Adrenal gland (tissue), 12 donors: ENCODE data around the gene GPR176. TPM values are rescaled to one million over a fixed set of nuclear protein-coding genes. Genes with fewer than 3 reads are reported as not detected.

Source experiments
- DNase-seq, 7 donors: peaks; one replicate each; pipeline ENCODE4 v3.0.0-alpha.2; 2019 to 2020
- H3K27ac ChIP-seq, 5 donors: fragments of 200-600 bp; sonication (generic) in 4 of 5; 1 replicate in 3 of 5; 2 replicates in 2 of 5; pipeline versions ENCODE4 v1.5.1 to v1.8.0; 2016 to 2020; ENCODE audit warnings: mild to moderate bottlenecking in 1 of 5
- H3K27me3 ChIP-seq: fragments of 200-600 bp; 2 replicates; pipeline ENCODE4 v1.8.0; 2021
- H3K36me3 ChIP-seq, 2 donors: fragments of 200-600 bp; replicated peaks in 1 of 2; 1 replicate in 1 of 2; 2 replicates in 1 of 2; pipeline versions ENCODE4 v1.5.1 to v1.8.0; 2018 to 2022
- H3K4me1 ChIP-seq, 2 donors: fragments of 200-600 bp; replicated peaks in 1 of 2; 1 replicate in 1 of 2; 2 replicates in 1 of 2; pipeline versions ENCODE4 v1.5.1 to v1.8.0; 2018 to 2021
- H3K4me3 ChIP-seq, 4 donors: fragments of 200-600 bp; sonication (generic) in 3 of 4; one replicate each; pipeline ENCODE4 v1.5.1; 2016 to 2018
- H3K9me3 ChIP-seq, 3 donors: fragments of 200-600 bp; sonication (generic) in 1 of 3; replicated peaks in 1 of 3; 1 replicate in 2 of 3; 2 replicates in 1 of 3; pipeline versions ENCODE4 v1.5.1 to v1.8.0; 2016 to 2021
- POLR2A ChIP-seq, 2 donors: fragments of 450-650 bp; IDR thresholded peaks; one replicate each; pipeline ENCODE4 v1.6.1; 2017; ENCODE audit warnings: antibody characterized with exemption in 2 of 2, mild to moderate bottlenecking in 2 of 2, moderate library complexity in 1 of 2
- WGBS, 4 donors: extraction: QIAGEN DNeasy Blood & Tissue Kit in 2 of 4; methylation state at CpG; one replicate each; pipeline versions ENCODE4 v1.1.5 to v1.1.7; 2013 to 2017; 5-methylcytosine and 5-hydroxymethylcytosine counted together
- intact Hi-C, 2 donors: fragments of 100-400 bp; cut with DNase I; formaldehyde crosslinking; loops; one replicate each; pipeline versions ENCODE4 v1.14.1 to v1.15.0; 2022 to 2023
- polyA plus RNA-seq, 3 donors: library from polyadenylated mRNA; stranded (reverse); fragments of 200-250 nt in 2 of 3; fragments of 350-450 nt in 1 of 3; fragmentation: Illumina TruSeq in 1 of 3; extraction: RNeasy Lipid Tissue Mini Kit (QIAGEN cat#74804) in 1 of 3; gene quantifications; one replicate each; pipeline ENCODE4 v1.2.3, GENCODE V29; 2013 to 2014
- total RNA-seq, 9 donors: library from RNA; depleted of rRNA in 4 of 9; stranded (reverse); fragments of >200 nt in 4 of 9; fragments of 120-200 nt in 1 of 9; fragmentation: NEBNext Ultra II Directional in 1 of 9; extraction: Animal tissue kit (Norgen Biotek cat#: 25700) in 1 of 9; gene quantifications; one replicate each; pipeline versions ENCODE4 v1.1.0 to v1.2.4, GENCODE V29; 2013 to 2023
- TF ChIP-seq, protein P1 (sequence below), 6 experiments: fragments of 450-650 bp in 4 of 6; fragments of 200-600 bp in 2 of 6; sonication (generic) in 1 of 6; IDR thresholded peaks; 1 replicate in 5 of 6; 2 replicates in 1 of 6; pipeline versions ENCODE4 v1.5.1 to v1.8.0; 2016 to 2021; ENCODE audit warnings: antibody characterized with exemption in 6 of 6, mild to moderate bottlenecking in 2 of 6, moderate library complexity in 1 of 6
- donor health status: healthy with polysubstance abuse.
- donor health status: Bipolar disorder and iron deficiency.
- donor health status: DM: yes; HTN: yes; CAD: no.
- donor health status: DM: no; HTN: no; CAD: no.
- donor health status: DM: no; HTN: no; CAD: no.
- donor health status: DM: yes; HTN: yes; CAD: no.

GPR176 gene
- total and polyA plus RNA-seq, 12 donors: 1.4 to 12.7 (median 5.6) TPM

DNA sequence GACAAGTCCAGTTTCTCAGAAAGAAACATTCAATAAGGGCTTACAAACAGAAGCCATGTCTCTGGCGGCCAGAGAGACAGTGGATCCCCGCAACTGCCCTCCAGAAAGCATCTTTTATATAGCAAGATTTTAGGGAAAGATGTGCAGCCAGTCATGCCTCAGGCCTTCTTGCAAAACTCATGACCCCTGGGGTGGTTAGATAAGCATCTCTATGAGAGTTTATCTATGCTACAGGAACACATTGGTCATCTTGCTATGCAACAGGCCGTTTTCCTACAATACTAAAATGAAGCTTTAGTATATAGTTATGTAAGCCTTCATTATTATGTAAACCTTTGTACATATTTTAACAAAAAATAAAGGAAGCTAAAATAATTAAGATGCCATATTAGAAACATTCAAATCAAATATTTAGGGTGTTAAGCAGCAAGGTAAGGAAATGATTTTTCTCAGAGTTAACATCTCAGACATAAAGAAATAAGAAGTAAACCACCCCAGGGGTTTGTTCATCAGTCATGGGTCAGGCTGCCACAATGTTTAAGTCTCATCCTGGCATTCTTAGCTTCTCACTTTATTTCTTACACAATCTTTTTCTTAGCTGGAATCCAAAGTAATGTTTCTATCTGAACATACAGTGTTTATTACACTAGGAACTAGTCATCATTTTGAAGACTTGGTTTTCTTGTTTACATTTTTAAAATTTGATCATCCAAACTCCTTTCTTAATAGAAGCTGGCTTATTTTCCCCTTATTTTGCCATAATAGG, 131.1 kb downstream of the GPR176 start:
- intact Hi-C loops: loop anchor here in 1 of 2 donors (10.0 kb wide), 1 partner anchor 96 kb away; no protein-coding TSS in a partner anchor
- H3K27me3 ChIP-seq: no peaks in the 10 kb centered on the region
- H3K4me1 ChIP-seq: peaks cover 0 to 13% of the 10 kb centered on the region in 2 donors
- 62 to 76% (median 72%) methylated on average over 3 of the region's 3 CpGs for WGBS, 4 donors
- no peaks in the 10 kb centered on the region for H3K9me3 ChIP-seq
- DNase-seq: no peak
- no peak overlapping the region for H3K27ac ChIP-seq
- no peak overlapping the region for H3K4me3 ChIP-seq
- H3K36me3 ChIP-seq: no peaks in the 10 kb centered on the region
- TF ChIP-seq POLR2A (IDR thresholded peaks at IDR 0.05): no peak
- TF ChIP-seq, protein P1, sequence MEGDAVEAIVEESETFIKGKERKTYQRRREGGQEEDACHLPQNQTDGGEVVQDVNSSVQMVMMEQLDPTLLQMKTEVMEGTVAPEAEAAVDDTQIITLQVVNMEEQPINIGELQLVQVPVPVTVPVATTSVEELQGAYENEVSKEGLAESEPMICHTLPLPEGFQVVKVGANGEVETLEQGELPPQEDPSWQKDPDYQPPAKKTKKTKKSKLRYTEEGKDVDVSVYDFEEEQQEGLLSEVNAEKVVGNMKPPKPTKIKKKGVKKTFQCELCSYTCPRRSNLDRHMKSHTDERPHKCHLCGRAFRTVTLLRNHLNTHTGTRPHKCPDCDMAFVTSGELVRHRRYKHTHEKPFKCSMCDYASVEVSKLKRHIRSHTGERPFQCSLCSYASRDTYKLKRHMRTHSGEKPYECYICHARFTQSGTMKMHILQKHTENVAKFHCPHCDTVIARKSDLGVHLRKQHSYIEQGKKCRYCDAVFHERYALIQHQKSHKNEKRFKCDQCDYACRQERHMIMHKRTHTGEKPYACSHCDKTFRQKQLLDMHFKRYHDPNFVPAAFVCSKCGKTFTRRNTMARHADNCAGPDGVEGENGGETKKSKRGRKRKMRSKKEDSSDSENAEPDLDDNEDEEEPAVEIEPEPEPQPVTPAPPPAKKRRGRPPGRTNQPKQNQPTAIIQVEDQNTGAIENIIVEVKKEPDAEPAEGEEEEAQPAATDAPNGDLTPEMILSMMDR (IDR thresholded peaks at IDR 0.05): no peak

DNA sequence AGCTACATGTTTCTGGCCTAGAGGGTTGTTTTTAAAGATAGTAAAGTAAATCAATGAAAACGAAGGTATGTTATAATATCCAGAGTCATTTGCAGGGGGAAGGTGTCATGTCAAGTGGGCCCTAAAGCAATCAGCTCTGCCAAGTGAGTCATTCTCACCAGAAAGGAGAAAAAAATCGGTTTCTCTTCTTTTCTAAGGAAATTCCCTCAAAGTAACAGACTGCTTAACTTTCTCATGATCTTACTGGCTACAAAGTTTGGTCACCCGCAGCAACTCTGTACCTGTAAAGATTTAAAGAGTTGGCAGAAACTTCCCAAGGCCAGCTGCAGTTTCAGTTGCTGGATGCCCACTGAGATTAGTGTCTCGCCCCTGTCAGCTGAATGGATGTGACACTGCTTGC, 132.0 kb downstream of the GPR176 start:
- H3K9me3 ChIP-seq: no peaks in the 10 kb centered on the region
- peaks cover 0 to 21% of the 10 kb centered on the region in 2 donors for H3K4me1 ChIP-seq
- no peaks in the 10 kb centered on the region for H3K36me3 ChIP-seq
- no peak for DNase-seq
- no peak overlapping the region for H3K4me3 ChIP-seq
- no peak overlapping the region for H3K27ac ChIP-seq
- TF ChIP-seq, protein P1 (IDR thresholded peaks at IDR 0.05): no peak
- no peak for TF ChIP-seq POLR2A (IDR thresholded peaks at IDR 0.05)
- no peaks in the 10 kb centered on the region for H3K27me3 ChIP-seq
- WGBS, 4 donors: 50 to 62% (median 55%) methylated on average over 4 of the region's 4 CpGs
- intact Hi-C loops: loop anchor here in 1 of 2 donors (10.0 kb wide), 1 partner anchor 97 kb away; no protein-coding TSS in a partner anchor

DNA sequence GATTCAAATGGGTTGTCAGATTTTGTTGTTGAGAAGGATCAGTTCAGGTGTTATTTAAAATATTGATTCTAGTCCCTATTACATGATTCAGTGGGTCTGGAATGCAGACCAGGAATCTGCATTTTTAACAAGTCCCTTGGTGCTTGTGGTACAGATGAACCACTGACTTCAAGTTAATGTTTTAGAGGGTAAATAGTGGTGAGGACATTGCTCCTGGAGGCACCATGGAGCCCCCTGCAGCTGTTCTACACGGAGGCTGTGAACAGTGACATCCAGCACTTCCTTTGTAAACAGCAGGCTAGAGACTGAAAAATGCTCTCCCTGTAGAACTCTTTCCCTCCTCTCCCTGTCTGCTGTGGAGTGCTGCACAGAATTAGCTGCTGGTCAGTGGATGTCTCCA, 132.6 kb downstream of the GPR176 start:
- Histone ChIP-seq H3K36me3 (no peaks in the 10 kb centered on the region), H3K9me3 (no peaks in the 10 kb centered on the region), H3K4me3 (no peak overlapping the region), H3K4me1 (peaks cover 0 to 21% of the 10 kb centered on the region in 2 donors), H3K27ac (no peak overlapping the region), H3K27me3 (no peaks in the 10 kb centered on the region)
- TF ChIP-seq POLR2A (IDR thresholded peaks at IDR 0.05): no peak
- TF ChIP-seq, protein P1 (IDR thresholded peaks at IDR 0.05): no peak
- DNase-seq: no peak
- 38 to 80% (median 42%) methylated on average over 1 of the region's 1 CpG for whole genome bisulfite sequencing, 4 donors
- intact Hi-C loops: loop anchor here in 1 of 2 donors (10.0 kb wide), 1 partner anchor 97 kb away; no protein-coding TSS in a partner anchor

DNA sequence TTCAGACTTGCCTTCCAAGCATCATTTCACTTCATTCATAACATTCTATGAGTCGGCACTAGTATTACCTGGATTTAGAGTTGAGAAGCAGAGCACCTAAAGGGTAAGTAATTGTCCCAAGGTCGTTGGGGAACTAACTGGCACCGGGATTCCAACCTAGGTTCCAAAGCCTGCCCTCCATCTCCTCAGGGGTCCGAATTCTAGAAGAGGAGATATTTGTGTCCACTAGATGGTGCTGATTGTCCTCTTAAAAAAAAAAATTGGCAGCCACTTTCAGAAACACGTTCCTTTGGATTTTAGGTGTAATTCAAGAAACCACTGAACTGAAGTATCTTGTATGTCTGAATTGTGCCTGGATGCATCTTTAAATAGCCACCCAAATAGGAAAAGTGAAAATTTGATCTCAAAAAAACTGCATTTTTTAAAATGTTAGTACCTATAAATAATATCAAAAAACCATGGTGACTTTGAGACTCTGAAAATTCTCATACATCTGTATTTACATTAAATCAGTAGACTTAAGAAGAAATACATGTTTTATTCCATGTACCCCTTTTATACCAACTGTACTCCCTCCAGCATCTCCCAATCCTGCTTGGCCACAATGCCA, 133.5 kb downstream of the GPR176 start:
- no peak for TF ChIP-seq POLR2A (IDR thresholded peaks at IDR 0.05)
- TF ChIP-seq, protein P1 (IDR thresholded peaks at IDR 0.05): peak; percentile 34 to 72 (median 64)
- Histone ChIP-seq H3K9me3 (no peaks in the 10 kb centered on the region), H3K27me3 (no peaks in the 10 kb centered on the region), H3K36me3 (no peaks in the 10 kb centered on the region), H3K27ac (no peak overlapping the region), H3K4me3 (no peak overlapping the region), H3K4me1 (peaks cover 0 to 21% of the 10 kb centered on the region in 2 donors)
- no peak for DNase-seq
- WGBS, 4 donors: 2 to 4% (median 3%) methylated on average over 5 of the region's 5 CpGs
- intact Hi-C loops: loop anchor here in 1 of 2 donors (10.0 kb wide), 1 partner anchor 98 kb away; no protein-coding TSS in a partner anchor
